ENCODE measurements around the gene IFNB1. TPM values are rescaled to one million over a fixed set of nuclear protein-coding genes. Genes with fewer than 3 reads are reported as not detected.
A peak's percentile ranks its signal among the peaks of the same experiment; 100 is the strongest.

IFNB1 gene
- not detected in 2 replicates for total RNA-seq

DNA sequence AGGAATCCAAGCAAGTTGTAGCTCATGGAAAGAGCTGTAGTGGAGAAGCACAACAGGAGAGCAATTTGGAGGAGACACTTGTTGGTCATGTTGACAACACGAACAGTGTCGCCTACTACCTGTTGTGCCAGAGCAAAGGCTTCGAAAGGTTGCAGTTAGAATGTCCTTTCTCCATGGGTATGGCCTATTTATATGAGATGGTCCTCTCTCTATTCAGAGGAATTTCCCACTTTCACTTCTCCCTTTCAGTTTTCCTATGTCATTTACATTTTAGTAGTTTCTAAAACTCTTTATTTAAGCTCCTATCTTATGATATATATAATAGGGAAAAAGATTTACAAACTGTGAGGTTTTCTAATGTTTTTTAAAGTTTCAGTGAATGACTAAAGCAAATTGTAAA is at the start of gene IFNB1:
IFNB1 (minus strand) TSS at position 162 of the 400 bp plus-strand sequence; CDS start at position 89, 73 bp downstream.
- DNase-seq: no peak

DNA sequence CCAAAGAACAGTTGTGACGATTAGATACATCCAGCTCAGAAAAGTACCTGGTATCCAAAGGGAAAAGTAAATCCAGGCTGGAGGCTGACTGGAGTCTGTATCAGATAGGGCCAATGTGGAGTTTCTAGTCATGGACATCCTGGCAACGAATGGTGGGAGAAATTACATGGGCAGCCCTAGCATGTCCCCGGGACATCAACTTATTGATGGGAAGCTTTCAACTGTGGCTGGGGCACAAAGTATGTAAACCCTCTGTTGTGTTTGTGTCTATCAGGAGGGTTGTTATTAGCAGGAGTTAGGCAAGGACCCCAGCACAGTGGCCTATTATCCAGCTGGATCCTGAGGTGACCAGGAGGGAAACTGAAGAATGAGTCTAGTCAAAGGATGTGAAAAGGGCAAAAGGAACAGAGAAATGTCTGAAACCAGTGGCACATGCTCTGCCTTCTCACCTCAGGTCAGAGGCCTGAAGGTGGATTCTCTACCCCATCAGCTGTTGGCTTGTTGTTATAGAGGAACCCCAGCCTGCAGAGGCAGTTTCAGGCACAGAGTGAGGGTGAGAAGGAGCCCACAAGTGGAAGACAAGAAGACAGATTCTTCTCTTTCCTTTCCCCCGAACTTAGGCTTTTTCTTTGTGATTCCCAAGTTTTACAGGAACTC is 44.0 kb upstream of the IFNB1 start:
- DNase-seq: no peak

DNA sequence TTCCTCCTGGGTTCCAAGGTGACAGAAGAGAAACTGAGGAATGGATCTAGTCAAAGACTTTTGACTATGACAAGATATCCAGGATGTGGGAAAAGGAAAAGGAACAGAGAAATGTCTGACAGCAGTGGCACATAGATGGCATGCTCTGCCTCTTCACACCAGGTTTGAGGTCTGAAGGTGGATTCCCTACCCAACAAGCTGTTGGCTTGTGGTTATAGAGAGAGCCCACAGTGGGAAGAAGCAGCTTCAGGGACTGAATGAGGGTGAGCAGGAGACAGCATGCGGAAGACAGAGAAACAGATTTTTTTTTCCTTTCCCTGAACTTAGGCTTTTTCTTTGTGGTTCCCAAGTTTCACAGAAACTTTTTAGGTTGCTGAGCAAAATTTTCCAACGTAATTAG is 43.3 kb upstream of the IFNB1 start:
- DNase-seq: no peak

DNA sequence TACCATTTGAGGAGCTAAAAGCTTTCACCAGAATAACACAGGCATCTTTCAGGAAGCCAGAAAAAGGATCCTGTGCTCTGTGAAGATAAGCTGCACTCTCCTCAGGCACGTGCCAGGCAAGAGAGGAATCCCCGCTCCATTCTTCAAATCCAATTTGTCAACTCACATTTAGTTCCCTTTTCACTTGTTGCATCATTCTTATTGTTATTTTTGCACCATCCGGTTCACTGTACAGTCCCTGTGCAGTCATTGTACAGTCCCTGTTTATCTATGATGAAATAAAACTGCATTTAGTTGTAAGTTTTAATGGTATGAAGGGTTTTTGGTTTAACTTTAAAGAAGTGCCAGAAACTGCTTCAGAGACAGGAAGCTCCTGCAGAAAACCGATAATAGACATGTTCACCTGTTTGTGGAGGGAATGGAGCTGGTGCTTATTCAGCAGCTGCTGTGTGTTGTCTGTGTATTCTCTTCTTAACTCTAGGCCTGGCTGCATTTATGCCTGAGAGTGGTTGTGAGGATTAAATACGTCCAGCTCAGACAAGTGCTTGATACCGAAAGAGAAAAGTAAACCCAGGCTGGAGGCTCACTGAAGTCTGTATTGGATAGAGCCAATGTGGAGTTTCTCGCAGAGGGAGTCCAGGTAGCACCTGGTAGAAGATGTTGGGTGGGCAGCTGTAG is 41.5 kb upstream of the IFNB1 start:
- DNase-seq: no peak

DNA sequence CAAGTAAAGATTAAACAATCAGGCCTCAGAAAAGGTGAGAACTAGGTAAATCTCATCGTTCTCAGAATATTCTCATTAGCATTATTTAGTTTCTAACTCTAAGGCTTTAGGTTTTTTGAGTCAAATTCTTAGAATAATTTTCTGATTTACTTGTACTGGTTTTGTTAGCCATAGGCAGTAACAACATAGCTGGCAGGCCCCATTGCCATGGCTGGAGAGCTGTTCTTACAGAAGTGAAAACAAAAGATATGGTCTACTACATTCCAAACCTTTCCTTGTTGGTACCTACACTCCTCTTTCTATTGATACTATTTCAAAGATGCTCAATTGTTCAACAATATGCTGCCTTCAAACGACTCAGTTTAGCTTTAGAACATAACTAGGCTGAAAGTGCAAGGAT is 36.6 kb upstream of the IFNB1 start:
- DNase-seq: no peak

DNA sequence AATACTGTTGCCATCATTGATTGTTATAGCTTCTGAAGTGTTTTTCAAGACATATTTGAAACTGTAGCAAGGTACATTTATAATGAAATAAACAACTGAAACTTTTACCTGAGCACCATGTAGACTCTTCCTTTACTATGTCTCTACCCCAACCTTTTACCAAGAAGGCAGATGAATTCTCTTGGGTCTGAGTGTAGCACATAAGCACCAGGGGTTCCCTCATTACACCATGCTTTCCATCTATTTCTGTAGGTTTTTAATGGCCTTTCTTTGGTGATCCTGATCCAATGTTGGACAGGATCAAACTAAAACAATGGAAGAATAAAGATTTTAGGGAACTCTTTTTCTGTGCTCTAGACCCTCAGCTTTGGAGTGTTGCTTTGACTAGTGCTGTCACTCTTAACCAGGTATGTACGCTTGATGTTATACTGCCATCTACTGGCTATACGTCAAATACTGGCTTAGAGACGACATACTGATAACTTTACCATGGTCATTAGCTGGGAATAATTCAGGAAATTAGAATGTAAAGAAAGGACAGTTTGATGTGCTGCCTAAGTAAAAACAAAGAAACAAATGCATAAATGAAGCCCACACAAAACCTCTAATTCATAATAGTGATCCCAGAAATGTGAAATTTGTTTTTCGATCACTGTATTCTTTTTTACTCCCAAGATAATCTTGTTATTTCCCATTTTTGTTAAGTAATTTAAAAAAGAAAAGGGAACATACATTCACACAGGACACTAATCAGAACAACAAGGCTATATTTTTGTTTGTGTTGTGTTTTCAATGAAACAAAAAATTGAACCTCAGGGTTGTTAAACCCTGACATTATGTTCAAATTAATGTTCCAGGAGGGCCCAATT is 33.2 kb upstream of the IFNB1 start:
- DNase-seq: peak; percentile 89

DNA sequence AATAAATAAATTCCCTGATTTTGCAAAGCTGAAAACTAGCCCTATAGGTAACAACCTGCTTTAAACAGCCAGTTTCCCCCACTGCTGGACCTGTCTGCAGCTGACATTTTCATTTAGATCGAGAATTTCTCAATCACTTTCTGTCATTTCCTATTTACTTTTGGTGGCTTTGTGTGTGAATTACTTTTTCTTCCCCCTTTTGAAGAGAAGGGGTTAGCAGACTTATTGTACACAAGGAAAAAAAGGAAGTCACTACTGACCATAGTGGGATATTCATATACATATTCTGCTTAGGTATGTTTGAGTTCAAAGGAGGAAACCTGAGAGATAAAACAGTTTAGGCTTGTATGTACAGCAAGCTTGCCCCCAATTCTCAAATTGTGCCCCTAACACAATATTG is 27.0 kb upstream of the IFNB1 start:
- no peak for DNase-seq

DNA sequence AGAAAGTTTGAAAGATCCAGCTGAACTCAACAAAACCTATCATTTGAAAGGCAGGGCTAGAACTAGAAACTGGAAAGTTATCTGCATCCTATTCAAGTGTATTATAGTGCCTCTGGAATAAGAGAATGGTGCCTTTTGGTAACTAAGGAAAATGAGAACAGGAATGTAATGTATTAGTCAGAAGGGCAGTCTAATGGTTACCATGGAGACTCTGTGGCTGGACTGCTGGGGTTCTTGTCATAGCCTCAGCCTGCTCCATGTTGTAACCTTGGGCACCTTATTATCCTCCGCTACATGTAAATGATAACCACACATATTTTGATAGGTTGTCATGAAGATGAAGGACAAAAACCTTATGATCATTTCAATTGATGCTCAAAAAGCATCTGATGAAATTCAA is 24.6 kb upstream of the IFNB1 start:
- no peak for DNase-seq

DNA sequence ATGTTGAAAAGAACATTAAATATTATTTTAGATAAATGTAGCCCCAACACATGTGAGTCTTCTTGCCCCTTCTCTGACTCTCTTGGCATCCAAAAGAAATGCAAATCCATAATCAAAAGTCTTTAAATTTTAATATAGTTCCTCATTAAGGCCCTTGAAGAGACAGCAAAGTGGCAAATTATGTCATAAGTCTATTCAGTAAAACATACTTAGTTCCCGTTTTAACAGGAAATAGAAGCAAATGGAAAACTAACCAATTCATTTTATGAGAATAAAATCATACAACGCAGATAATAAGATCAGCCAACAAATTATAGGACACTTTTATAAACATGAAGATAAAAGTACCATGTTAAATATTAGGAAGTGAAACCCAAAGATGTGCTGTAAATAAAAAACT is 20.1 kb upstream of the IFNB1 start:
- DNase-seq: no peak

DNA sequence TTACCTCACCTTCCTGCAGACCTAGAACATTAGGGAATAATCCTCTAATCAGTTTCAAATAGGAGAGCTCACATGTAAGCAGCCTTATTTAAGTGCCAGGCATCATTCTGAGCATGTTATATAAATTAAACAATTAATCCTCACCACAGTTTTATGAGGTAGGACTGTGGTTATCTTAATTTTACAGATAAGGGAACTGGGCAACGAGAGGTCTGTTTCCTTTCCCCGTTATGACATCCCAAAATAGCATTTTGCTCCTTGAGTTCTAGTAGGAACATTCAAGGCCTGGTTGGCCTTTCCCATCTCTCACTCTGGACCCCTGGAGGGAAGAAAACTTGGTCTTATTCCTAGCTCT is 19.1 kb upstream of the IFNB1 start:
- DNase-seq: no peak

DNA sequence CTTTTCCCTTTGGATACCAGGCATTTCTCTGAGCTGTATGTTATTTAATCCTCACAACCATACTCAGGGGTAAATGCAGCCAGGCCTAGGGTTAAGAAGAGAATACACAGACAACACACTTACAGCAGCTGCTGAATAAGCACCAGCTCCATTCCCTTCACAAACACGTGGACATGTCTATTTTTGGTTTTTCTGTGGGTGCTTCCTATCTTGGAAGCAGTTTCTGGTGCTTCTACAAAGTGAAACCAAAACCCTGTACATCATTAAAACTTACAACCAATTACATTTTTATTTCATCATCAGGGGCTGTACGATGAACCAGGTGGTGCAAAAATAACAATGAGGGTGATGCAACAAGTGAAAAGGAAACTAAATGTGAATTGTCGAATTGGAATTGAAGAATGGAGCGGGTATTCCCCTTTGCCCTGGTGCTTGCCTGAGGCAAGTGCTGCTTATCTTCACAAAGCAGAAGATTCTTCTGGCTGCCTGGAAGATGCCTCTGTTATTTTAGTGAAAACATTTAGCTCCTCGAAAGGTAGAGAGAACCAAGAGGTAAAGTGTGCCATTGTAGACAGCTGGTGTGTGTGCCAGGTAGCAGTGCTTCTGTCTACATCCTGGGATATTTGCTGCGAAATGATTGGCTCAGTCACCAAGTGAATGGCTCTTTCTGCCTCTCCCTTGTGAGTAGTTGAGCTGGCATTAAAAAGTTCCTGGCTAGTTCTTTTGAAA is 18.6 kb upstream of the IFNB1 start:
- peak; percentile 50 for DNase-seq

DNA sequence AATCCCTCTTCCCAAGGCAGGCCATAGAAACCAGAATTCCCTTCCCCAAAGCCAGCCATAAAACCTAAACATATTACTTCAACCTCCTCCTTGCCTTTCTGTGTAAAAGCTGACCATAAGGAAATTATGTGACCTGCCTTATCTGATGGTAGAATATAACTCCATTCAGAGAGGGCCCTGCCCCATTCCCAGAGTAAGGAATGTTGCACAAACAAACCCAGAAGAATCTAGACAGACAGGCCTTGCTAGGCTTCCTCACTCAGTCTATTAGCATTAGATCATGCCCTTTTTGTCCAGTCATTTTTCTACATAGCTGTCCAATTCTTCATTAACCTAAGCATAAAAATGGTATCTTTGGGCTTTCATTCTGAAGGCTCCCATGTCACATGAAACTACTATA is 17.8 kb upstream of the IFNB1 start:
- DNase-seq: no peak

DNA sequence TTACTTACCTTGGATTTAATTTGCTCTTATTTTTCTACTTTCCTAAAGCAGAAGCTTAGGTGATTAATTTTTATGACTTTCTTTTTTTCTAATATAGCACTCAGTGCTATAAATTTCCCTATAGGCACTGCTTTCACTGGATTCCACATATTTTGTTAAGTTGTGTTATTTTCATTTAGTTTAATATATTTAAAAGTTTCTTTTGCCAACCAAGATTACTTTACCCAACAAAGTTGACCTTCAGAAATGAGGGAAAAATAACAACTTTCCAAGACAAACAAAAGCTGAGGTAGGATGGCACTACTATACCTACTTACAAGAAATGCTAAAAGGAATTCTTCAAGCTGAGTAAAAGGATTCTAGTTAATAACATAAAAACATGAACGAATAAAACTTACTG is 8.8 kb upstream of the IFNB1 start:
- no peak for DNase-seq

DNA sequence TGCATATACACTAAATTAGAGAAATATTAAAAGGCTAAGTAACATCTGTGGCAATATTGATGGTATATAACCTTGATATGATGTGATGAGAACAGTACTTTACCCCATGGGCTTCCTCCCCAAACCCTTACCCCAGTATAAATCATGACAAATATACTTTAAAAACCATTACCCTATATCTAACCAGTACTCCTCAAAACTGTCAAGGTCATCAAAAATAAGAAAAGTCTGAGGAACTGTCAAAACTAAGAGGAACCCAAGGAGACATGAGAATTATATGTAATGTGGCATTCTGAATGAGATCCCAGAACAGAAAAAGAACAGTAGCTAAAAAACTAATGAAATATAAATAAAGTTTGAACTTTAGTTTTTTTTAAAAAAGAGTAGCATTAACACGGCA is 7.3 kb upstream of the IFNB1 start:
- no peak for DNase-seq

DNA sequence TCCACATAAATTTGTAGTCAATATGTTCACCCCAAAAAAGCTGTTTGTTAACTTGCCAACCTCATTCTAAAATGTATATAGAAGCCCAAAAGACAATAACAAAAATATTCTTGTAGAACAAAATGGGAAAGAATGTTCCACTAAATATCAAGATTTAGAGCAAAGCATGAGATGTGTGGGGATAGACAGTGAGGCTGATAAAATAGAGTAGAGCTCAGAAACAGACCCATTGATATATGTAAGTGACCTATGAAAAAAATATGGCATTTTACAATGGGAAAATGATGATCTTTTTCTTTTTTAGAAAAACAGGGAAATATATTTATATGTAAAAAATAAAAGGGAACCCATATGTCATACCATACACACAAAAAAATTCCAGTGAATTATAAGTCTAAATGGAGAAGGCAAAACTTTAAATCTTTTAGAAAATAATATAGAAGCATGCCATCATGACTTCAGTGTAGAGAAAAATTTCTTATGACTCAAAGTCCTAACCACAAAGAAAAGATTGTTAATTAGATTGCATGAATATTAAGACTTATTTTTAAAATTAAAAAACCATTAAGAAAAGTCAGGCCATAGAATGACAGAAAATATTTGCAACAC is 6.6 kb upstream of the IFNB1 start:
- DNase-seq: no peak

DNA sequence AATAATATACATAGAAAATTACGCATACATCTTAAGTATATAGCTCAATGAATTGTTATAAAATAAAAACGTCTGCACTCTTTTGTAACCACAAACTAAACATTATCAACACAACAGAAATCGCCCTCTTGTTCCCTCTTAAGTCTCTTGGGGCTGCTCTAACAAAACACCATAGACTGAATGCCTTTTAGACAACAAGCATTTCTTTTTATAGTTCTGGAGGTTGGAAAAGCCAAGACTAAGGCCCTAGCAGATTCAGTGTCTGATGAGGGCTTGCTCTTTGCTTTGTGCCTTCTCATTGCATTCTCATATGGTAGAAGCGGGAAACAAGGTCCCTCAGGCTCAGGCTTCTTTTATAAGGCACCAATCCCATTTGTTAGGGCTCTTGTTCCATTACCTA is 4.9 kb upstream of the IFNB1 start:
- DNase-seq: no peak

DNA sequence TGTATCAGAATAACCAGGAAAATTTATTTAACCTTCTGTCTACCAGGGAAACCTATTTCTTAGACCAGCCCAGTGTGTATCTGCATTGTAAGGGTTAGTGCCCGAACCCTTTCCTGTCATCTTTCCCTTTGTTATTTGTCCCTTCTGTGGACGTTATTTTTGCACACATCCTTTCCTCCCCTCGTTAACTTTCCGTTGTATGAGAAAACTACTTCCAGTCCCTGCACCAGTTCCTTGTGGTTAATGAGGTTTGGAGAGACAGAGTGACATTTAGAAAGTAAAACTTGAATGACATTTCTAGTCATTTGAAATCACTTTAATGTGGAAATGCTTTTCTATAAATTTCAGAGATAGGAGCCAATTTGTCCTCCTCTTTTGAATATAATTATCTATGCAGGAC is 4.3 kb upstream of the IFNB1 start:
- DNase-seq: no peak

DNA sequence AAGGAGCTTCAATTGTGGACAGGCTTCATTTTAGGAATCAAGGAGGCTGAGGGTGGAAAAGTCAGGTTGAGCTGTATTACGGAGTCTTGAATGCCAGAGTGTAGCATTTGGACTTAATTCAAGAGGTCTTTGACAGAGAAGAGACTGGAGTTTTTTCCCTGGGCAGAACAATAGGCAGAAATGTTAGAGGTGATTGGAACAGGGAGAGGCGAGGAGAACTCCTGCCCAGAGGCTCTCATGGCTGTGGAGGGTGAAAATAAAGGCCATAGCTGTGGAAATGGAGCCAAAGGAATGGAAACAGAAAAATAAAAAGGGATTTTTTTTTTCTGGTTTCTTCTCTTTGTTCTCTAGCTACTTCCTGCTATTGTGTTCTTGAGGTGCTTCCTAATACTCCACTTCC is 3.7 kb upstream of the IFNB1 start:
- DNase-seq: peak; percentile 34

DNA sequence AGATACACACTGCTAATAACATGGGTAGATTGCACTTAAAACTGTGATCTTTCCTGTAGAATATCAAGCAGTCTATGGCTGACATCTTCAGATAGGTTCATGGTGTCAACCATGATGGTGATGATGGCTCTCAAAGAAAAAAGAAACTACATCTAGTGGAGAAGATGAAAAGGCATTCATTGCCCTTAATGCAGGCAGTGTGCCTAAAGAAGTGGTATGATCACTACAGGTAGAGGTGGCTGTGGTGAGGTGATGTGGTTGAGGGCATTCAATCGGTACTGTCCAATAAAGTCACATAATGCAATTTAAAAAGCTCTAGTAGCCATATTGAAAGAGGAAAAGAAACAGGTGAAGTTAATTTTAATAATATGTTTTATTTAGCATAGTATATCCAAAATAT is 3.1 kb upstream of the IFNB1 start:
- no peak for DNase-seq

DNA sequence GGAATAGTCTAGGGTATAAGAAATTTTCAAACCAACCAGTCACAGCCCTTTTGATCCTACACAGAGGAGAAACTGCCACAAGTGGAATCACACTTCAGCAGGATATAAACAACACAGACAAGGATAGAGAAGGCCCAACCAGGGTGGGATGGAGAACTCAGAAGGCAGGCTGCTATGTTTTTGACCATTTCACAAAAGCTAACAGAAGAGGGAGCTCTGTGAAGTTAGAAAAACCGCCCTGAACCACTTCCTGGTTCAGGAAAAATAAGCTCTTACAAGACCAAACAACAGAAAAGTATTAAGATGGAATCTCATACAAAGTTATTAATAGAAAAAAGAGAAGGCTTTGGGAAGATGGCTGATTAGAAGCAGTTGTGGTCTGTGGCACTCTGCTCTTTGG is 960 bp upstream of the IFNB1 start:
- no peak for DNase-seq

DNA sequence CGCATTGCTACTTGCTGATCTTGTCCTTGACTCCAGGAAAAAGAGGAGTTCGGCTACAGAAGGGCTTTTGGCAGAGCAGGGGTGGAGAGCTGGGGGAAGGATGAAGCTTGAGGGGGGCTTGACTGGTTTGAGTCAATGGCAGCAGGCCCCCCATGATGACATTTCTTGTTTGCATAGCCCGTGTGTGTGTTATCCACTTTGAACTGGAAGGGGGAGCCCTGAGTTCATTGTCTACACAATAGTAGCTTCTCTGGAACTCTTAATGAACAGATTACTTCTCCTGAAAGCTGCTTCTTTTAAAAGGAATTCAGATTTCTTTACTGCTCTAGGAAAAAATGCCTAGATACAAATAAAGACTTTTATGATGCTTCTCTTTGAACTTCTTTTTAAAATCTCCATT is 2.3 kb downstream of the IFNB1 start:
- no peak for DNase-seq

DNA sequence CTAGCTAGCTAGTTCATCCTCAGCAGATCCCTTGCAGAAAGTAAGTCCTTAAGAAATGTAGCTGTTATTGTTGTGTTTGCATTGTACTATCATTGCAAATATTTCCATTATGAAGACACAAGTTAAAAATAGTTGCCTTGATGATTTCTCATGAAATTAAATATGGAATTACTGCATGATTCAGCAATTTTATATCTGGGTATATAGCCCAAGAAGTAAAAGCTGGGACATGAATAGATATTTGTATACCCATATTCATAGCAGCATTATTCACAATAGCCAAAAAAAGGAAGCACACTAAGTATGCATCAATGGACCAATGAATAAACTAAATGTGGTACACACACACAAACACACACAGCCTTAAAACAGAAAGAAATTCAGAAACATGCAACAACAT is 6.8 kb downstream of the IFNB1 start:
- DNase-seq: no peak

DNA sequence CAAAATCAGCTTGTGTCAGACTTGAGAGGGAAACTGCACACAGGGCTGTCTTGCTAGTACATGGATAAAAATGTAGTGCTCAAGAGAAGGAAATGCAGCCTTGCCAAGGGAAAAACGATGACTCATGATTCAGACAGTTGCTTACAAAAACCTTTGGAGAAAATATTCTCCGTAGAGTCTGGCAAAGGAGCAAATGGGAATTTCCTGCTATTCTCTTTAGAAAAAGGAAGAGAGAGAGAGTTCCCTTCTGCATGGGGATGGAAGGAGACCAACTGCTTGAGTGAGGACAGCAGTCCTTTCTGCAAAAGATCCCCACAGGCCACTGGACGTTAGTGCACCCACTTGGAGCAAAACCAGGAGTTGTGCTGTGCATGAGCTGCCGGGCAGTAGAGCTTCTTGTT is 7.6 kb downstream of the IFNB1 start:
- peak; percentile 95 for DNase-seq
